ENCODE results near the gene DCTN2. TPM values are rescaled to one million over a fixed set of nuclear protein-coding genes. Genes with fewer than 3 reads are reported as not detected.
"Not testable (repeated sequence)": the region's sequence is repeated elsewhere in the genome, so short reads cannot be mapped to it uniquely, and the experiment has no call there.

The DCTN2 gene
- polyA plus RNA-seq, 3 donors from 2014 or later, result 90.2 to 99.0 (median 93.8) TPM

DNA sequence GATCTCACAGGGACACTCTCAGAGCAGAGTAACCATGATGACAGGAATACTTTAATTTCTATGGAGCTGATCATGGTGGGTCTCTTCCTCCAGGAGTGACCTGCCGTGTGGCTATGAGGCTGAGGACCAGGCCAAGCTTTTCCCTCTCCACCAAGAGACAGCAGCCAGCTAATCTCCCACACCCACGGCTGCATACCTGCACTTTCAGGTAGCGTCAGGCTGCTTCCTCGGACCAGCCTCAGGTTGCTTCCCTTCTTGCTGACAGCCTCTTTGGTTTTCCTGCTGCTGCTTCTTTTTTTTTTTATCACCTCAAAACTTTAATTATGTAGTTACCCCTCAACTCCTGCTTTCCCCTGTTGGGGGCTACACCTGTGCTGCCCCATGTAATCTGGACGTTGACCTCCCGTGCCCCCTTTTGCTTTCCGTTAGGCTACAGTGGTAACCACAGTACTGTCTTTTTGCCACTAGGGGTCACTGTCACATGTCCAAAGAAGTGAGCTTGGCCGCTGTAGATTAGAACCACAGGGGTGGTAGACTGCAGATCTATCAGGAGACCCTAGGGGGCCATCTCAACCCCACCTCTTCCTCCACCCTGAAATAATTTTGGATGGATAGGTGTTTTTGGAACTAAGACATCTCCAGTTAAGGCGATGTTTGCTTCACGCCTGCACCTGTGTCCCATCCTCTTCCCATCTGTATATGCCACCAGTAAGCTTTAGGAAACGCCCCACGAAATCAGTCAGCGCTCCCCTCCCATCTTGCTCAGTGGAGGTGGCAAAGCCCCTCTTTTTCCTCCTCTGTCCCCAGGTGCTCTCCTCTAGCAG, 36.2 kb upstream of the DCTN2 start:
- Mint-ChIP-seq H3K4me3 (no peak overlapping the region), H3K36me3 (no peaks in the 10 kb centered on the region), H3K9me3 (no peaks in the 10 kb centered on the region), H3K27me3 (ENCODE audit: low read depth in 3 of 3) (peaks cover 3 to 5% (median 4%) of the 10 kb centered on the region in 3 donors), H3K27ac (peak overlapping the region in 4 of 6 donors; percentile 54 to 84 (median 63)), H3K4me1 (peaks cover 2 to 6% of the 10 kb centered on the region in 2 donors)
- DNase-seq, result peak; percentile 80 to 83 (median 83)

GRCh38 chr12:57582440-57582839, 35.4 kb upstream of the DCTN2 start:
- Mint-ChIP-seq H3K27ac (no peak overlapping the region), H3K9me3 (no peaks in the 10 kb centered on the region), H3K27me3 (ENCODE audit: low read depth in 3 of 3) (peaks cover 3 to 5% (median 4%) of the 10 kb centered on the region in 3 donors), H3K4me1 (peaks cover 2 to 6% of the 10 kb centered on the region in 2 donors), H3K4me3 (no peak overlapping the region), H3K36me3 (no peaks in the 10 kb centered on the region)
- no peak for DNase-seq

DNA sequence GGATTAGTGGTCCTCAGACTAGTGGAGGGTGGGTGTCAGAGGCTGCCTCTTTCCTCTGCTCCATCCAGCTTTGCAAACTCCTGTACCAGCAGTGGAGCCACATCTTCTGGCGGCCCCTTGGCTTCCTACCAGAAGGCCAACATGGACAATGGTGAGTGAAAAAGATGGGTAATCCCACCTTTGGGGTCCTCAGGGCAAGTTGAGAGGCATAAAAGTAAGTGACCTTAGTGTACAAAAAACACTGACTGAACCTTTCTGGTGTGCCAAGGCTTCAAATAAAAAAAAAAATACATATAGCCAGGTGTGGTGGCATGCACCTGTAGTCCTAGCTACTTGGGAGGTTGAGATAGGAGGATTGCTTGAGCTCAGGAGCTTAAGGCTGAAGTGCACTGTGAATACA, 34.8 kb upstream of the DCTN2 start:
- Mint-ChIP-seq H3K27me3 (ENCODE audit: low read depth in 3 of 3) (peaks cover 3 to 5% (median 4%) of the 10 kb centered on the region in 3 donors), H3K9me3 (no peaks in the 10 kb centered on the region), H3K36me3 (no peaks in the 10 kb centered on the region), H3K4me3 (no peak overlapping the region), H3K4me1 (peaks cover 2 to 6% of the 10 kb centered on the region in 2 donors), H3K27ac (no peak overlapping the region)
- no peak for DNase-seq

GRCh38 chr12:57580466-57580795, 33.4 kb upstream of the DCTN2 start:
- Mint-ChIP-seq H3K36me3 (no peaks in the 10 kb centered on the region), H3K9me3 (no peaks in the 10 kb centered on the region), H3K27me3 (ENCODE audit: low read depth in 3 of 3) (peaks cover 2 to 13% (median 4%) of the 10 kb centered on the region in 3 donors), H3K27ac (no peak overlapping the region), H3K4me3 (no peak overlapping the region), H3K4me1 (peaks cover 2 to 6% of the 10 kb centered on the region in 2 donors)
- DNase-seq, result no peak

GRCh38 chr12:57579677-57580465, 32.9 kb upstream of the DCTN2 start:
- Mint-ChIP-seq H3K36me3 (no peaks in the 10 kb centered on the region), H3K4me3 (no peak overlapping the region), H3K27me3 (ENCODE audit: low read depth in 3 of 3) (peaks cover 2 to 13% (median 2%) of the 10 kb centered on the region in 3 donors), H3K9me3 (no peaks in the 10 kb centered on the region), H3K4me1 (peaks cover 2 to 6% of the 10 kb centered on the region in 2 donors), H3K27ac (no peak overlapping the region)
- DNase-seq, result no peak

- H3K4me1 Mint-ChIP-seq, result peaks cover 2 to 6% of the 10 kb centered on the region in 2 donors
- no peaks in the 10 kb centered on the region for H3K9me3 Mint-ChIP-seq
- no peak overlapping the region for H3K27ac Mint-ChIP-seq
- no peak overlapping the region for H3K4me3 Mint-ChIP-seq
- peaks cover under 1 to 11% (median 3%) of the 10 kb centered on the region in 3 donors for H3K27me3 Mint-ChIP-seq (ENCODE audit: low read depth in 3 of 3)
- no peaks in the 10 kb centered on the region for H3K36me3 Mint-ChIP-seq
- no peak for DNase-seq
These were observed 32.0 kb upstream of the DCTN2 start for GRCh38 chr12:57579011-57579410.

GRCh38 chr12:57577981-57578758, 31.2 kb upstream of the DCTN2 start:
- peaks cover under 1 to 2% of the 10 kb centered on the region in 2 donors for H3K4me1 Mint-ChIP-seq
- H3K27ac Mint-ChIP-seq, result no peak overlapping the region
- no peaks in the 10 kb centered on the region for H3K9me3 Mint-ChIP-seq
- H3K27me3 Mint-ChIP-seq (ENCODE audit: low read depth in 3 of 3), result peaks cover 2 to 10% (median 2%) of the 10 kb centered on the region in 3 donors
- DNase-seq, result no peak
- no peaks in the 10 kb centered on the region for H3K36me3 Mint-ChIP-seq
- no peak overlapping the region for H3K4me3 Mint-ChIP-seq

DNA sequence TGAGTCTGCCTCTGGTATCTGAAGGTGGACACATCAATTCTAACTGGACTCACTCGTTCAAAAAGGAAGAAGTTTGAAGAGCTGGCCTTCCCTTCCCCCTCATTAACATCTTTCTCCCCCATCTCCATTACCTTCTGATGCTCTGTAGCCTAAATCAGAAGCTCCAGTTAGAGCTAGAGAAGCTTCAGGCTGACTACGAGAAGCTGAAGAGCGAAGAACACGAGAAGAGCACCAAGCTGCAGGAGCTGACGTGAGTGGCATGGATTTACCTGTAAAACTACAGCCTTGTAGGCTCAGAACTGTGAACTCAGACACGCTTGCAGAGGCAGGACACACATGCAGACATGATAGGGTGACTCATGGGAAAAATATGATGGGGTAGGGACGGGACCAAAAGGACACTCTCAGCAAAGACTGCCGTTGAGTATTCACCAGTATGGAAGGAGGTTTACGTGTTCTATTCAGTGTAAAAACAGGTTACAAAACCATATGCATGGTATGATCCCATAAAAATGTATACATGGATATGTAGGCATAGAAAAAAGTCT, 29.7 kb upstream of the DCTN2 start:
- H3K4me1 Mint-ChIP-seq, result no peaks in the 10 kb centered on the region
- no peak overlapping the region for H3K4me3 Mint-ChIP-seq
- peaks cover 2 to 11% (median 2%) of the 10 kb centered on the region in 3 donors for H3K27me3 Mint-ChIP-seq (ENCODE audit: low read depth in 3 of 3)
- no peaks in the 10 kb centered on the region for H3K9me3 Mint-ChIP-seq
- no peak for DNase-seq
- no peaks in the 10 kb centered on the region for H3K36me3 Mint-ChIP-seq
- H3K27ac Mint-ChIP-seq, result no peak overlapping the region

DNA sequence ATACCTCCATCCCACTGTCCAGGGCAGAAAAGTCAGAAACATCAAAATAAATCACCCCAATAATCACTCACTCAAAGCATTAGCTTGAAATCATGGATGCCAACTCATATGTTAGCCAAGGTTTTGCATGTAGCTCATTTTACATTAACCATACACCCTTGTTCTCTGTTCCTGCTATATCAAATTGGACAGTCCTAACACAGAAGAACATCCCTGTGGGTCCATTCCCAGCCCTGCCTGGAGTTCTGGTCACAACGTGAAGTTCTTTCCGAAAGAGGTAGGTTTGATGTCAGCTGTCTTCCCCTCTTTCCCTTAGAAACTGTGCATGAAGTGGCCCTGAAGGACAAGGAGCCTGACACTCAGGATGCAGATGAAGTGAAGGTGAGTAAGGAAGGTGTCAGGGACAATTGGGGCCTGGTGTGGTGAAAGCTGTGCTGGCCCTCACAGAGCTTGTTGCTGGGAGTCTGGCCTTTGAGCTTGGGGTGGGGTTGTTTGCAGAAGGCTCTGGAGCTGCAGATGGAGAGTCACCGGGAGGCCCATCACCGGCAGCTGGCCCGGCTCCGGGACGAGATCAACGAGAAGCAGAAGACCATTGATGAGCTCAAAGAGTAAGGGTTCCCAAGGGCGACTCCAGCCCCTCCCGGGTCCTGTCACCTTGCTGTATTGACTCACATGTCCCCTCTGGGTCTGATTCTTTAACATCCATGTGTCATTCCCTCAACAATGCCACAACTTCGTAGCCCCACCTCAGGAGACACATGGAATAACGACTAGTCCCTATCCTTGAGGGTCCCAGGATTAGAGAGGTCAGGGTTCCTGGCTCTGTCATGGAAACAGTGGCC, 29.0 kb upstream of the DCTN2 start:
- H3K9me3 Mint-ChIP-seq, result no peaks in the 10 kb centered on the region
- DNase-seq, result no peak
- no peaks in the 10 kb centered on the region for H3K4me1 Mint-ChIP-seq
- H3K27ac Mint-ChIP-seq, result no peak overlapping the region
- peaks cover 2 to 11% (median 2%) of the 10 kb centered on the region in 3 donors for H3K27me3 Mint-ChIP-seq (ENCODE audit: low read depth in 3 of 3)
- no peak overlapping the region for H3K4me3 Mint-ChIP-seq
- H3K36me3 Mint-ChIP-seq, result no peaks in the 10 kb centered on the region

DNA sequence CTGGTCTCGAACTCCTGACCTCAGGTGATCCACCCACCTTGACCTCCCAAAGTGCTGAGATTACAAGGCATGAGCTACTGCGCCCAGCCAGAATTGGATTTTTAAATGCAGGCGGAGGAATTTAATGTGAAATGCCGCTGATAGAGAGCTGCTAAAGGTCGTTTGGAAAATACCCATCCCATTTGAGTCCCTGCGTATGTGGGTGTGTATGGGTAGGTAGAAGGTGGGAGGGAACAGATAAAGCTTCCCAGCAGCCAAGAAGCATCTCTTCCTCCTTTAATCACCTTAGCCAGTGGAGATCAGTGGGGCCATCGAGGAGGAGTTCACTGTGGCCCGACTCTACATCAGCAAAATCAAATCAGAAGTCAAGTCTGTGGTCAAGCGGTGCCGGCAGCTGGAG, 27.8 kb upstream of the DCTN2 start:
- no peaks in the 10 kb centered on the region for H3K4me1 Mint-ChIP-seq

GRCh38 chr12:57571926-57572762, 25.2 kb upstream of the DCTN2 start:
- Mint-ChIP-seq H3K9me3 (no peaks in the 10 kb centered on the region), H3K36me3 (no peaks in the 10 kb centered on the region), H3K27ac (no peak overlapping the region), H3K4me3 (no peak overlapping the region), H3K4me1 (no peaks in the 10 kb centered on the region), H3K27me3 (ENCODE audit: low read depth in 3 of 3) (peaks cover 2 to 15% (median 4%) of the 10 kb centered on the region in 3 donors)
- no peak for DNase-seq

More for the DNA sequence above, 27.8 kb upstream of the DCTN2 start:
- Mint-ChIP-seq H3K27me3 (ENCODE audit: low read depth in 3 of 3) (peaks cover 2 to 11% (median 4%) of the 10 kb centered on the region in 3 donors), H3K36me3 (no peaks in the 10 kb centered on the region), H3K27ac (no peak overlapping the region), H3K4me3 (no peak overlapping the region), H3K9me3 (no peaks in the 10 kb centered on the region)
- DNase-seq, result no peak

- H3K36me3 Mint-ChIP-seq; H3K4me3 Mint-ChIP-seq; H3K9me3 Mint-ChIP-seq; H3K27ac Mint-ChIP-seq; DNase-seq; H3K4me1 Mint-ChIP-seq; H3K27me3 Mint-ChIP-seq (ENCODE audit: low read depth in 3 of 3): not testable (repeated sequence)
These were observed 23.4 kb upstream of the DCTN2 start for GRCh38 chr12:57570438-57570837.

Measured in immature natural killer cell (primary cell).